ENCODE measurements around the gene ATG2A.

Gene ATG2A

GRCh38 chr11:64935359-64936081 lies 18.5 kb upstream of the ATG2A start, which contains the start of gene GPHA2:
GPHA2 (minus strand) TSS chr11:64935893; CDS start chr11:64935460, 433 bp downstream.
- DNase-seq = peak in 1 of 2 donors; percentile 30
- H3K79me1 ChIP-seq (ENCODE audit: low read length) = no peaks in the 10 kb centered on the region
- no peak within 1 kb of the TSS for H3K18ac ChIP-seq (ENCODE audit: low read length)
- no peak within 1 kb of the TSS for H4K12ac ChIP-seq (ENCODE audit: low read depth, low read length)
- H3K27me3 ChIP-seq (ENCODE audit: insufficient read depth, low read length) = no peaks in the 10 kb centered on the region
- peaks cover 2% of the 10 kb centered on the region for H3K9me3 ChIP-seq (ENCODE audit: insufficient read depth, low read depth, low read length)
- H4K91ac ChIP-seq (ENCODE audit: low read depth, low read length) = no peak within 1 kb of the TSS
- H3K23ac ChIP-seq (ENCODE audit: low read length) = no peak within 1 kb of the TSS
- H3K14ac ChIP-seq (ENCODE audit: low read length) = no peak within 1 kb of the TSS
- peak within 1 kb of the TSS; percentile 22 for H3K9ac ChIP-seq (ENCODE audit: low read length)
- no peak within 1 kb of the TSS for H3K4me2 ChIP-seq (ENCODE audit: low read length)
- H3K4ac ChIP-seq (ENCODE audit: low read depth, low read length) = no peak within 1 kb of the TSS
- no peak within 1 kb of the TSS for H3K27ac ChIP-seq (ENCODE audit: low read depth, low read length)
- no peak within 1 kb of the TSS for H2AFZ ChIP-seq (ENCODE audit: insufficient read depth, low read length, poor library complexity)
- no peak within 1 kb of the TSS for H4K8ac ChIP-seq (ENCODE audit: low read depth, low read length)
- H2BK5ac ChIP-seq (ENCODE audit: low read depth, low read length, poor library complexity) = no peak within 1 kb of the TSS
- H2BK12ac ChIP-seq (ENCODE audit: low read length) = no peak within 1 kb of the TSS
- H3K4me1 ChIP-seq (ENCODE audit: control insufficient read depth in 1 of 2, insufficient read depth in 2 of 2, low read length in 2 of 2) = peaks cover 0 to 7% of the 10 kb centered on the region in 2 experiments
- H2AK5ac ChIP-seq (ENCODE audit: low read length) = no peak within 1 kb of the TSS
- H3K36me3 ChIP-seq (ENCODE audit: control insufficient read depth in 1 of 2, insufficient read depth in 2 of 2, low read length in 2 of 2) = peaks cover 14 to 22% of the 10 kb centered on the region in 2 experiments
- no CpG with 5 or more reads among the region's 14 CpGs for WGBS (ENCODE audit: extremely low coverage, insufficient coverage, insufficient read length)
- no peak within 1 kb of the TSS for H3K4me3 ChIP-seq (ENCODE audit: low read depth, low read length)
- no peak within 1 kb of the TSS for H2BK120ac ChIP-seq (ENCODE audit: insufficient read depth, low read length, poor library complexity)
- no peaks in the 10 kb centered on the region for H3K79me2 ChIP-seq (ENCODE audit: control insufficient read depth, insufficient read depth, low read length, poor library complexity)

- no peaks in the 10 kb centered on the region for H3K27me3 ChIP-seq (ENCODE audit: insufficient read depth, low read length)
- H3K79me2 ChIP-seq (ENCODE audit: control insufficient read depth, insufficient read depth, low read length, poor library complexity) = no peaks in the 10 kb centered on the region
- no peak overlapping the region for H3K18ac ChIP-seq (ENCODE audit: low read length)
- no peak for DNase-seq
- H3K9me3 ChIP-seq (ENCODE audit: insufficient read depth, low read depth, low read length) = peaks cover 2% of the 10 kb centered on the region
- no peak overlapping the region for H2AFZ ChIP-seq (ENCODE audit: insufficient read depth, low read length, poor library complexity)
- H3K9ac ChIP-seq (ENCODE audit: low read length) = peak overlapping the region; percentile 22
- H3K79me1 ChIP-seq (ENCODE audit: low read length) = no peaks in the 10 kb centered on the region
- no peak overlapping the region for H4K91ac ChIP-seq (ENCODE audit: low read depth, low read length)
- H3K36me3 ChIP-seq (ENCODE audit: control insufficient read depth in 1 of 2, insufficient read depth in 2 of 2, low read length in 2 of 2) = peaks cover 19 to 27% of the 10 kb centered on the region in 2 experiments
- no peak overlapping the region for H3K4ac ChIP-seq (ENCODE audit: low read depth, low read length)
- no peak overlapping the region for H2BK12ac ChIP-seq (ENCODE audit: low read length)
- no peak overlapping the region for H3K4me3 ChIP-seq (ENCODE audit: low read depth, low read length)
- no peak overlapping the region for H3K23ac ChIP-seq (ENCODE audit: low read length)
- peaks cover 0 to 7% of the 10 kb centered on the region in 2 experiments for H3K4me1 ChIP-seq (ENCODE audit: control insufficient read depth in 1 of 2, insufficient read depth in 2 of 2, low read length in 2 of 2)
- H2AK5ac ChIP-seq (ENCODE audit: low read length) = no peak overlapping the region
- H2BK5ac ChIP-seq (ENCODE audit: low read depth, low read length, poor library complexity) = no peak overlapping the region
- H2BK120ac ChIP-seq (ENCODE audit: insufficient read depth, low read length, poor library complexity) = no peak overlapping the region
- WGBS (ENCODE audit: extremely low coverage, insufficient coverage, insufficient read length) = no CpG with 5 or more reads among the region's 27 CpGs
- no peak overlapping the region for H3K4me2 ChIP-seq (ENCODE audit: low read length)
- H3K27ac ChIP-seq (ENCODE audit: low read depth, low read length) = no peak overlapping the region
- H3K14ac ChIP-seq (ENCODE audit: low read length) = no peak overlapping the region
- H4K8ac ChIP-seq (ENCODE audit: low read depth, low read length) = no peak overlapping the region
- H4K12ac ChIP-seq (ENCODE audit: low read depth, low read length) = no peak overlapping the region
These were observed 17.8 kb upstream of the ATG2A start for GRCh38 chr11:64934682-64935358.

DNA sequence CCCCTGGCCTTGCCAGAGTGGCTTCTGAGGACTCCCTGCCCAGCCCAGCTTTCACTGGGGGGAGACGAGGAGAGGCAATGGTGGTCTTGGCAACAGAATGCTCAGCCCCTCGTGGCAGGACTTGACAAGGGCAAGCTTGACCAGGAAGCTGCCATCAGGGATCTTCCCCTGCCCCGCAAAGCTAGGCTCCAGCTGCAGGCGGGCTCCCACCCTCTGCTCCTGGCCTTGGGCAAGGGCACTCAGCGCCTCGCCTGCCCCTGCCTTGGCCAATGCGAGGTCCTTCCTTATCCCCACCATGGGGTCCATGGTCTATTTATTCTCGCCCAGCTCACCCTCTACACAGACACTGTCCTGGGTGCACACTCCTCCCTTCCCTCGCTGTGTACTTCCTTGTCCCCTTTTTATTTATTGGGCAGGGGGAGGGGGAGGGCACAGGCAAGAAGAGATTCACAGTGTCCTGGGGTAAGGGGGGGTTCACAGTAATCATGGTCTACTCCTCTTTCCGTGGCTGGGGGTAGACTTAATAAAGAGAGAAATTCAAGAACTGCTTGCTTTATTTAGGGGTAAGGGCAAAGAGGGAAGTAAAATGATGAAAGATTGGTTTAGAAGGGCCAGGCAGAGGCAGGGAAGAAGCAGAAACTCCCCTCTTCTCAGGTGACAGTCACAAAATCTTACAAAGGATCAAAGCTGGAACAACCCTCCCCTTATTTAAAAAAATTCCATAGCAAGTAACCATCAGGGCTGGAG lies 17.1 kb upstream of the ATG2A start:
- Histone ChIP-seq H3K23ac (ENCODE audit: low read length) (no peak overlapping the region), H2BK5ac (ENCODE audit: low read depth, low read length, poor library complexity) (no peak overlapping the region), H3K36me3 (ENCODE audit: control insufficient read depth in 1 of 2, insufficient read depth in 2 of 2, low read length in 2 of 2) (peaks cover 19 to 30% of the 10 kb centered on the region in 2 experiments), H3K4me3 (ENCODE audit: low read depth, low read length) (no peak overlapping the region), H2BK12ac (ENCODE audit: low read length) (no peak overlapping the region), H3K18ac (ENCODE audit: low read length) (no peak overlapping the region), H3K4me2 (ENCODE audit: low read length) (no peak overlapping the region), H2BK120ac (ENCODE audit: insufficient read depth, low read length, poor library complexity) (no peak overlapping the region), H3K9me3 (ENCODE audit: insufficient read depth, low read depth, low read length) (no peaks in the 10 kb centered on the region), H3K27me3 (ENCODE audit: insufficient read depth, low read length) (no peaks in the 10 kb centered on the region), H3K14ac (ENCODE audit: low read length) (no peak overlapping the region), H3K79me2 (ENCODE audit: control insufficient read depth, insufficient read depth, low read length, poor library complexity) (no peaks in the 10 kb centered on the region), H3K9ac (ENCODE audit: low read length) (no peak overlapping the region), H3K27ac (ENCODE audit: low read depth, low read length) (no peak overlapping the region), H2AFZ (ENCODE audit: insufficient read depth, low read length, poor library complexity) (no peak overlapping the region), H4K8ac (ENCODE audit: low read depth, low read length) (no peak overlapping the region), H4K91ac (ENCODE audit: low read depth, low read length) (no peak overlapping the region), H3K4ac (ENCODE audit: low read depth, low read length) (no peak overlapping the region), H2AK5ac (ENCODE audit: low read length) (no peak overlapping the region), H3K79me1 (ENCODE audit: low read length) (no peaks in the 10 kb centered on the region), H4K12ac (ENCODE audit: low read depth, low read length) (no peak overlapping the region), H3K4me1 (ENCODE audit: control insufficient read depth in 1 of 2, insufficient read depth in 2 of 2, low read length in 2 of 2) (peaks cover 0 to 7% of the 10 kb centered on the region in 2 experiments)
- WGBS (ENCODE audit: extremely low coverage, insufficient coverage, insufficient read length) = no CpG with 5 or more reads among the region's 10 CpGs
- no peak for DNase-seq

DNA sequence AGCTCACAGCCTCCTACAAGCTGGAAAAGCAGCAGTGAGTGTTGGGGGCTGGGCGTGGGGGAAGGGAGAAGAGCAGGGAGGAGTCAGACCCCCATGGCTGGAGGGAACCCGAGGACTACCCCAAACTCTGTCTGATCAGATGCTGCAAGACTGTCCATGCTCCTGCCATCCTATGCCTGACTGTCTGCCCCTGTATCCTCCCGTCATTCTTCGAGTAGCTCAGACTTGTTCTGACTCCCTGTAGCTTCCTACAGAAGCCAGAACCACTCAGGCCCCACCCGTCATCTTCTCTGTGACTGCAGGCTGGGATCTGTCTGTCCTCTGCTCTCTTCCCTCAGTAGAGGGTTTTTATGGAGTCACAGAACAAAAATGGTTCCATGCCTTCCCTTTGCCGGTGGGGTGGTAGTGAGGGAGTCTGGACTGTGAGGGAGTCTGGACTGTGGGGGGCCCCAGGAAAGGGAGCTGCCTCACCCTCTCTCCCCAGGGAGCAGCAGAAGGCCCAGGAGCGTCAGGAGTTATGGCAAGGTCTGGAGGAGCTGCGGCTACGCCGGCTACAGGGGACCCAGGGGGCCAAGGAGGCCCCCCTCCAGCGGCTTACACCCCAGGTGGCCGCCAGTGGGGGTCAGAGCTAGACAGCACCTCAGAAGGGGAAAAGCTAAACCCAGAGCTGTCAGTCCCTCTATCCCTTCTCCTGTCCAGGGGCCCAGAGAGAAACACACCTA lies 16.4 kb upstream of the ATG2A start:
- Histone ChIP-seq H3K14ac (ENCODE audit: low read length) (no peak overlapping the region), H3K36me3 (ENCODE audit: control insufficient read depth in 1 of 2, insufficient read depth in 2 of 2, low read length in 2 of 2) (peaks cover 19 to 31% of the 10 kb centered on the region in 2 experiments), H3K9ac (ENCODE audit: low read length) (no peak overlapping the region), H2AFZ (ENCODE audit: insufficient read depth, low read length, poor library complexity) (no peak overlapping the region), H3K27ac (ENCODE audit: low read depth, low read length) (no peak overlapping the region), H3K79me2 (ENCODE audit: control insufficient read depth, insufficient read depth, low read length, poor library complexity) (no peaks in the 10 kb centered on the region), H4K8ac (ENCODE audit: low read depth, low read length) (no peak overlapping the region), H3K4ac (ENCODE audit: low read depth, low read length) (no peak overlapping the region), H4K91ac (ENCODE audit: low read depth, low read length) (no peak overlapping the region), H3K4me1 (ENCODE audit: control insufficient read depth in 1 of 2, insufficient read depth in 2 of 2, low read length in 2 of 2) (peaks cover 0 to 7% of the 10 kb centered on the region in 2 experiments), H2AK5ac (ENCODE audit: low read length) (no peak overlapping the region), H2BK120ac (ENCODE audit: insufficient read depth, low read length, poor library complexity) (no peak overlapping the region), H2BK12ac (ENCODE audit: low read length) (no peak overlapping the region), H3K9me3 (ENCODE audit: insufficient read depth, low read depth, low read length) (no peaks in the 10 kb centered on the region), H3K27me3 (ENCODE audit: insufficient read depth, low read length) (no peaks in the 10 kb centered on the region), H3K4me2 (ENCODE audit: low read length) (no peak overlapping the region), H2BK5ac (ENCODE audit: low read depth, low read length, poor library complexity) (no peak overlapping the region), H3K18ac (ENCODE audit: low read length) (no peak overlapping the region), H3K4me3 (ENCODE audit: low read depth, low read length) (no peak overlapping the region), H4K12ac (ENCODE audit: low read depth, low read length) (no peak overlapping the region), H3K79me1 (ENCODE audit: low read length) (no peaks in the 10 kb centered on the region), H3K23ac (ENCODE audit: low read length) (no peak overlapping the region)
- no CpG with 5 or more reads among the region's 12 CpGs for WGBS (ENCODE audit: extremely low coverage, insufficient coverage, insufficient read length)
- DNase-seq = no peak
